CD4-positive, alpha-beta memory T cell (primary cell): Measurements from ENCODE around the gene EYA2. TPM values are rescaled to one million over a fixed set of nuclear protein-coding genes. Genes with fewer than 3 reads are reported as not detected.

Source experiments
- CTCF ChIA-PET: fragments of 350-600 bp; sonication (Branson Sonifier 250); formaldehyde crosslinking; loops from one replicate; lab custom pipeline; 2021; ENCODE audit warnings: inconsistent platforms; ENCODE audit not compliant: partially characterized antibody; lab: Charles Lee
- POLR2A ChIA-PET: fragments of 350-600 bp; sonication (Branson Sonifier 250); formaldehyde crosslinking; loops from one replicate; lab custom pipeline; 2021; ENCODE audit not compliant: partially characterized antibody; lab: Charles Lee
- DNase-seq, 5 donors: peaks; one replicate each; pipeline versions ENCODE4 v3.0.0 to v3.0.0-alpha.2; 2020 to 2022; ENCODE audit warnings: mixed read lengths in 1 of 5
- H3K27ac ChIP-seq: one replicate; pipeline ENCODE4 v1.7.0; 2013; ENCODE audit warnings: low read depth, low read length
- H3K27me3 ChIP-seq: 2 replicates; pipeline ENCODE4 v1.7.0; 2013; ENCODE audit warnings: mild to moderate bottlenecking, low read length, moderate library complexity; ENCODE audit not compliant: insufficient read depth
- H3K36me3 ChIP-seq: 2 replicates; pipeline ENCODE4 v1.7.0; 2013; ENCODE audit warnings: mild to moderate bottlenecking, low read length, moderate library complexity; ENCODE audit not compliant: insufficient read depth
- H3K4me1 ChIP-seq: 2 replicates; pipeline ENCODE4 v1.7.0; 2013; ENCODE audit warnings: mild to moderate bottlenecking, low read length, moderate library complexity; ENCODE audit not compliant: insufficient read depth
- H3K4me3 ChIP-seq, 2 donors: one replicate each; pipeline ENCODE4 v1.7.0; 2013; ENCODE audit warnings: low read length in 2 of 2, mild to moderate bottlenecking in 1 of 2
- H3K9me3 ChIP-seq, 2 donors: one replicate each; pipeline ENCODE4 v1.7.0; 2013; ENCODE audit warnings: low read length in 2 of 2, control low read depth in 1 of 2; ENCODE audit not compliant: control insufficient read depth in 1 of 2
- H3K27ac Mint-ChIP-seq, 7 donors: one replicate each; pipeline ENCODE4 v1.8.0; 2020 to 2021; ENCODE audit warnings: mixed read lengths in 7 of 7, mild to moderate bottlenecking in 6 of 7, inconsistent platforms in 3 of 7, moderate library complexity in 3 of 7
- H3K27me3 Mint-ChIP-seq, 2 donors: one replicate each; pipeline ENCODE4 v1.8.0; 2020 to 2021; ENCODE audit warnings: mixed read lengths in 2 of 2
- H3K36me3 Mint-ChIP-seq, 2 donors: one replicate each; pipeline ENCODE4 v1.8.0; 2020 to 2021; ENCODE audit warnings: mixed read lengths in 2 of 2, inconsistent platforms in 1 of 2, mild to moderate bottlenecking in 1 of 2
- H3K4me1 Mint-ChIP-seq, 4 donors: one replicate each; pipeline ENCODE4 v1.8.0; 2020 to 2021; ENCODE audit warnings: mixed read lengths in 4 of 4, mild to moderate bottlenecking in 1 of 4
- H3K4me3 Mint-ChIP-seq, 8 donors: one replicate each; pipeline ENCODE4 v1.8.0; 2020 to 2021; ENCODE audit warnings: mixed read lengths in 8 of 8, mild to moderate bottlenecking in 7 of 8, moderate library complexity in 6 of 8, inconsistent platforms in 3 of 8
- H3K9me3 Mint-ChIP-seq, 8 donors: one replicate each; pipeline ENCODE4 v1.8.0; 2020 to 2021; ENCODE audit warnings: mixed read lengths in 8 of 8, mild to moderate bottlenecking in 5 of 8, inconsistent platforms in 3 of 8, moderate library complexity in 1 of 8
- intact Hi-C: fragments of 100-400 bp; cut with micrococcal nuclease; formaldehyde crosslinking; loops from one replicate; pipeline ENCODE4 v1.15.1; 2023
- polyA plus RNA-seq, 2 donors: library from polyadenylated mRNA; unstranded; fragments of 300-500 nt; fragmentation: Illumina TruSeq; gene quantifications; one replicate each; pipeline ENCODE4 v1.2.3, GENCODE V29; 2021
- total RNA-seq, 2 experiments: library from RNA; stranded (reverse); gene quantifications; one replicate each; pipeline ENCODE4 v1.2.3, GENCODE V29; 2021

The EYA2 gene
- total and polyA plus RNA-seq, 4 experiments from 2014 or later = not detected

DNA sequence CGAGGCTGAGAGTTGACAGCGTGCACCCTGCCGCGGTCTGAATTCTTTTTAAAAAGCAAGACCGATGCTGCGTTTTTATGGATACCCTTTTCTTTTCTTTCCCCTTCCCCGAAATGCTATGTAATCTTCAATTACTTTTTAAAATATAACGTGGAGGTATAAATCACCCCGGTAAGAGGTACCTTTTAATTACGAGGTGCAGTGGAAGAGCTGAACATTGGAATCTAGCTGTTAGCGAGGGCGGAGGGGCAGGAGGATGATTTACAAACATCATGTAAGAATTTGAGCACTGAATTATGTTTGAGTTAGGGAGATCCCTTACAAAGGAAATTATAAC is 1.2 kb downstream of the EYA2 start:
- no peak overlapping the region for H3K4me3 Mint-ChIP-seq
- H3K4me1 ChIP-seq = no peaks in the 10 kb centered on the region
- H3K27ac Mint-ChIP-seq = no peak overlapping the region
- POLR2A ChIA-PET = no interaction called here
- no peak overlapping the region for H3K4me3 ChIP-seq
- H3K9me3 Mint-ChIP-seq = peaks cover 0 to 7% (median 1%) of the 10 kb centered on the region in 8 donors
- no peaks in the 10 kb centered on the region for H3K9me3 ChIP-seq
- CTCF ChIA-PET = no interaction called here
- H3K36me3 Mint-ChIP-seq = no peaks in the 10 kb centered on the region
- H3K27ac ChIP-seq = no peak overlapping the region
- no peaks in the 10 kb centered on the region for H3K4me1 Mint-ChIP-seq
- no peak for DNase-seq
- H3K27me3 ChIP-seq = peaks cover 17% of the 10 kb centered on the region
- H3K27me3 Mint-ChIP-seq = peaks cover 28 to 47% of the 10 kb centered on the region in 2 donors
- no peaks in the 10 kb centered on the region for H3K36me3 ChIP-seq
- intact Hi-C loops = no loop called here

DNA sequence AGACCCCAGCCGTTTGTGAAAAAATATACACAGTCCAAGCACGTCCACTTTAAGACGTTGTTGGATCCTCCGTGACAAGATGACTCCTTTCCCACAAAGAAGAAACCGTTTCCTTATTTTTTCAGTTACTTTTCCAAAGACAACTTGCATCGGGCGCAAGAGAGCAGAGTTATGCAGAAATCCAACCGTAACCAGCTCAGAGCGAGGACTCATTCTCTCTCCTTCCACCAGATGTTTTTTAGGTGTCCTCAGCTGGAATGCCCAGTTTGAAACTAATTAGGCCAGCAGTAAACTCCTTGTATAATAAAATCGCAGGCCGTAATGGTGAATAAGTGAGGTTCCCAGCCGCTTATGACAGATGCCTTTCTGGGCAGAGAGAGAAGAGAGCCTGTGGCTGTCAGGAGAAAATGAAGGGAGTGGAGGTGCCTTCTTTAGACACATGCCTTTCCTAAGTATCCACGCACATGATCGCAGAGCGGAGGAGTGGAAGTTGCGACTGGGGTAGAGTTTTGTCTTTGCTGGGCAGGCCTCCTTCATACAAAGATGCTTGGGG is 2.8 kb downstream of the EYA2 start:
- no peaks in the 10 kb centered on the region for H3K4me1 Mint-ChIP-seq
- H3K27ac ChIP-seq = no peak overlapping the region
- no peaks in the 10 kb centered on the region for H3K36me3 Mint-ChIP-seq
- no peak overlapping the region for H3K27ac Mint-ChIP-seq
- H3K27me3 ChIP-seq = peaks cover 17% of the 10 kb centered on the region
- H3K9me3 Mint-ChIP-seq = peaks cover 0 to 1% (median 0%) of the 10 kb centered on the region in 8 donors
- intact Hi-C loops = no loop called here
- POLR2A ChIA-PET = no interaction called here
- CTCF ChIA-PET = no interaction called here
- H3K9me3 ChIP-seq = no peaks in the 10 kb centered on the region
- peaks cover 24 to 47% of the 10 kb centered on the region in 2 donors for H3K27me3 Mint-ChIP-seq
- no peak overlapping the region for H3K4me3 ChIP-seq
- no peaks in the 10 kb centered on the region for H3K36me3 ChIP-seq
- H3K4me1 ChIP-seq = no peaks in the 10 kb centered on the region
- no peak overlapping the region for H3K4me3 Mint-ChIP-seq
- no peak for DNase-seq

DNA sequence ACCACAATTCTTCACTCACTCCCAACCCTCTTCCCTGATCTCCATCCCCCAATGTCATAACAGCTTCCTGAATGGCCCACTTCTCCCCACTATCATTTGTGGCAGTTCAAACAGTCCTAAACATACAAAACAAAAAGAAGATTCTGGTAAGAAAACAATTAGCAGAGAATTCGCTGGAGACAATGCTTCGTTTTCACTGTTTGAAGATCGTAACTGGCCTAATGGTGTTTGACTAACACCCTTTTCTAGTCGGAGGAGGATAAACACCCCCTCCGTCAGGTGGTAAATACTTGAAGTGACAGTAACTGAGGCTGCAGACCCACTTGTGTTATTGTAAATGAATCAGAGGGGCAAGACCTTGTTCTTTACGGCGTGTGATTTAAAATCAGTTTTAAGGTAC is 3.8 kb downstream of the EYA2 start:
- Mint-ChIP-seq H3K4me3 (no peak overlapping the region), H3K4me1 (no peaks in the 10 kb centered on the region), H3K27me3 (peaks cover 19 to 45% of the 10 kb centered on the region in 2 donors), H3K9me3 (peaks cover 0 to 1% (median 0%) of the 10 kb centered on the region in 8 donors), H3K27ac (no peak overlapping the region), H3K36me3 (no peaks in the 10 kb centered on the region)
- intact Hi-C loops = no loop called here
- Histone ChIP-seq H3K4me1 (no peaks in the 10 kb centered on the region), H3K36me3 (no peaks in the 10 kb centered on the region), H3K9me3 (no peaks in the 10 kb centered on the region), H3K27ac (no peak overlapping the region), H3K4me3 (no peak overlapping the region), H3K27me3 (peaks cover 12% of the 10 kb centered on the region)
- DNase-seq = no peak
- ChIA-PET POLR2A (no interaction called here), CTCF (no interaction called here)

DNA sequence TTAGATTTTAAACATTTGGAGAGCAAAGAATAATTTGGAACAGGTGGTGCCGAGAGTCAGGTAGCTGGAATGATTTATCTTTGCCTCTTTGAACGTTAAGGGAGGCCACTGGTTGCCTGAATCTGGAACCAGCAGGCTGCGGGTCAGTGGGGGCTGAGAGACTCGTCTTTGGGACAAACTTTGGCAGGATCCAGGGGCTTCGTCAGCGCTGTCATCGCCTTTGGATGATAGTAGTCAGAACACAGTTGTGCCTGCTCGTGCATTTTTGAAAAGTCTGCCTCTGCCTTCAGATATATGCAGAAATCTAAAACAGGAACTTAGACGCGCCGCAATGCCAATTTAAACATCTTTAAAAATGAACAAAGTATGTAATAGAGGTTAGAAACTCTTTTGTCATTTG is 5.0 kb downstream of the EYA2 start:
- Histone ChIP-seq H3K9me3 (no peaks in the 10 kb centered on the region), H3K4me3 (no peak overlapping the region), H3K4me1 (no peaks in the 10 kb centered on the region), H3K36me3 (no peaks in the 10 kb centered on the region), H3K27me3 (peaks cover 8% of the 10 kb centered on the region), H3K27ac (no peak overlapping the region)
- Mint-ChIP-seq H3K9me3 (peaks cover 0 to 1% (median 0%) of the 10 kb centered on the region in 8 donors), H3K27me3 (peaks cover 17 to 38% of the 10 kb centered on the region in 2 donors), H3K27ac (no peak overlapping the region), H3K4me1 (no peaks in the 10 kb centered on the region), H3K36me3 (no peaks in the 10 kb centered on the region), H3K4me3 (no peak overlapping the region)
- DNase-seq = no peak
- intact Hi-C loops = no loop called here
- POLR2A ChIA-PET = no interaction called here
- CTCF ChIA-PET = no interaction called here

DNA sequence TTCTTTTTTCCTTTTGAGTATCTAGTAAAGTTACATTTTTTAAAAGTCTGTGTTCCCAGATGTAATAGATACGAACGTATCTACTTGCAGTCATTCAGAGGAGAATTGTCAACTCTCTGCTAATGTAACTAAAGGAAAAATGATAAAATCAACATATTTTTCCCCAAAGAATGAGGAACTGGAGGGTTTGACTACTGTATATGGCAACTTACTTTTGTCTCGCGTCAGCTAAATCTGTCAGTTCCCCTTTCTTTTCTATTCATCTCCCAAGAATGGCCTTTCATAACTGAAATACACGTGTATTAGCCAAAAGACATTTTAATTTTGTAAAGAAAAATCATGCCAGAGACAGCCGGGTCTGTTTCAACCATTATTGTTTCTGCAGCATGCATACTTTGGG is 5.4 kb downstream of the EYA2 start:
- H3K27me3 Mint-ChIP-seq = peaks cover 17 to 38% of the 10 kb centered on the region in 2 donors
- intact Hi-C loops = no loop called here

DNA sequence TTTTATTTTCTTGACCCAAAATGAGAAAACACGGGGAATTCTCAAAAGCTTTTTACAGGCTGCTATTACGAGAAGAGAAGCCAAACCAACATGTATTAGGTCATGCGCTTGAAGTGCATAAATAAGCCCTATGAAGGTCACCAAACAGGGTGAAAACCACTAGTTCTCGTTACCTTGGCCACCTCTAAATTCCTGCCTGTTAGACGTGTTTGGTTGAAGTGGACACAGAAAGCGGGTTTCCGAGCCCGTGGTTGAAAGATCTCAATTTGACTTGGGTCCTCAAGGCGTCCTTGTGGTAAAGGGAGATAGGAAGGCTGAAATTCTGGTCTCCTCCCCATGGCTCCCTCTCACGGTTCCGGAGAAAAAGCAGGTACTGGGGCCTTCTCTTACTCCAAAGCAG is 6.2 kb downstream of the EYA2 start:
- Mint-ChIP-seq H3K4me1 (no peaks in the 10 kb centered on the region), H3K27me3 (peaks cover 13 to 31% of the 10 kb centered on the region in 2 donors), H3K9me3 (peaks cover 0 to 1% (median 0%) of the 10 kb centered on the region in 8 donors), H3K4me3 (no peak overlapping the region), H3K36me3 (no peaks in the 10 kb centered on the region), H3K27ac (no peak overlapping the region)
- no peaks in the 10 kb centered on the region for H3K4me1 ChIP-seq
- H3K4me3 ChIP-seq = no peak overlapping the region
- no peak for DNase-seq
- ChIA-PET CTCF (no interaction called here), POLR2A (no interaction called here)
- H3K36me3 ChIP-seq = no peaks in the 10 kb centered on the region
- H3K27ac ChIP-seq = no peak overlapping the region
- H3K9me3 ChIP-seq = no peaks in the 10 kb centered on the region
- peaks cover 8% of the 10 kb centered on the region for H3K27me3 ChIP-seq
- intact Hi-C loops = no loop called here

More for the DNA sequence above, 5.4 kb downstream of the EYA2 start:
- ChIA-PET POLR2A (no interaction called here), CTCF (no interaction called here)
- Histone ChIP-seq H3K9me3 (no peaks in the 10 kb centered on the region), H3K4me1 (no peaks in the 10 kb centered on the region), H3K36me3 (no peaks in the 10 kb centered on the region), H3K4me3 (no peak overlapping the region), H3K27ac (no peak overlapping the region), H3K27me3 (peaks cover 8% of the 10 kb centered on the region)
- Mint-ChIP-seq H3K4me3 (no peak overlapping the region), H3K4me1 (no peaks in the 10 kb centered on the region), H3K27ac (no peak overlapping the region), H3K36me3 (no peaks in the 10 kb centered on the region), H3K9me3 (peaks cover 0 to 1% (median 0%) of the 10 kb centered on the region in 8 donors)
- DNase-seq = no peak

DNA sequence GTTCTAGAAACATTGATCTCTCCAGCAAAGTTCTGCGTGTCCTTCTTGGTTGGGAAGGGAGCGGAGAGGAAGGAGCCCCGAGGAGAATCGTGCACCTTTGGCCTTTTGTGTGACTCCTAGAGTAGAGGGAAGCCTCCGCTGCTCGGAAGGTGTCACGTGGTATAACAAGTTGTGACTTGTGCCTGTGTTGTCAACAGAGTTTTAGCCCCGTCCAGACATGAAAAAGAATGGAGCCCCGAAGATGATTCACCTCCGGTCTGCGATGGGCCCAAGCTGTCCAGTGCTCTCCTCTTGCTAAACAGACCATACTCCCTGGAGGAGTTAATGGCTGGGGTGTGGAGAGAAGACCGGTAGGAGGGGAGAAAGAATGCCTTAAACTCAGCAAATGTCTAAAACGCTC is 7.0 kb downstream of the EYA2 start:
- no peaks in the 10 kb centered on the region for H3K36me3 ChIP-seq
- ChIA-PET POLR2A (no interaction called here), CTCF (no interaction called here)
- DNase-seq = no peak
- no peak overlapping the region for H3K27ac ChIP-seq
- peaks cover 8% of the 10 kb centered on the region for H3K27me3 ChIP-seq
- Mint-ChIP-seq H3K27ac (no peak overlapping the region), H3K4me1 (no peaks in the 10 kb centered on the region), H3K27me3 (peaks cover 7 to 25% of the 10 kb centered on the region in 2 donors), H3K4me3 (no peak overlapping the region), H3K36me3 (no peaks in the 10 kb centered on the region), H3K9me3 (peaks cover 0 to 1% (median 0%) of the 10 kb centered on the region in 8 donors)
- no peak overlapping the region for H3K4me3 ChIP-seq
- H3K4me1 ChIP-seq = no peaks in the 10 kb centered on the region
- no peaks in the 10 kb centered on the region for H3K9me3 ChIP-seq
- intact Hi-C loops = no loop called here

DNA sequence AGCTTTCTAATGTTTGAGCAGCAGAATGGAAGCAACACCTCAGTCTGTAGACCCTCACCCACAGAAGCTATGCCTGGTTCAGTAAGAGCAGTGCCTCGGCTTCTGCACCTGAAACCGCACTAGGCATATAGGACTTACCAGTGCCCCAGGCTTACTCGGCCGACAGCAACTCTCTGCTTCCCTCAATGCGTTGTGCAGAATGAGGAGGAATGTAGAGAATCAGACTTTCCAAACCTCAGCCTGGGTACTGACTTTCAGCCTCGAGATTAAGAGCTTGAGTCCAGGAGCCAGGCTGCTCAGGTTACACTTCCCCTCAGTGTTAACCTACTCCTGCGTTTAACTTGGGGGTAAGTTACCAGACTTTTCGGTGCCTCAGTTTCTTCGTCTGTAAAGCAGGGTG is 8.6 kb downstream of the EYA2 start:
- CTCF ChIA-PET = no interaction called here
- no peak for DNase-seq
- H3K9me3 ChIP-seq = no peaks in the 10 kb centered on the region
- Mint-ChIP-seq H3K36me3 (no peaks in the 10 kb centered on the region), H3K9me3 (no peaks in the 10 kb centered on the region), H3K27ac (no peak overlapping the region), H3K27me3 (peaks cover 2 to 15% of the 10 kb centered on the region in 2 donors), H3K4me3 (no peak overlapping the region), H3K4me1 (no peaks in the 10 kb centered on the region)
- no peak overlapping the region for H3K27ac ChIP-seq
- POLR2A ChIA-PET = no interaction called here
- no peaks in the 10 kb centered on the region for H3K36me3 ChIP-seq
- H3K27me3 ChIP-seq = no peaks in the 10 kb centered on the region
- no peak overlapping the region for H3K4me3 ChIP-seq
- intact Hi-C loops = no loop called here
- H3K4me1 ChIP-seq = no peaks in the 10 kb centered on the region
